NCI-H1694 (cell line): ENCODE measurements around the gene NAA15.
"Not testable (repeated sequence)": the region's sequence is repeated elsewhere in the genome, so short reads cannot be mapped to it uniquely, and the experiment has no call there.

ENCODE experiments used
- DNase-seq: peaks from one replicate; lab custom pipeline; 2025; lab: John Stamatoyannopoulos, UW

Gene NAA15

GRCh38 chr4:139299536-139299935, 1.8 kb upstream of the NAA15 start:
- no peak for DNase-seq

GRCh38 chr4:139300431-139301112, 733 bp upstream of the NAA15 start:
- no peak for DNase-seq

GRCh38 chr4:139301821-139302611, 711 bp downstream of the NAA15 start, which contains the start of gene NDUFC1:
TSS of gene NDUFC1 (minus strand) at chr4:139302477. CDS start at chr4:139295798, 6,679 bp downstream.
- peak; percentile 20 for DNase-seq

GRCh38 chr4:139304920-139305319, 3.6 kb downstream of the NAA15 start:
- no peak for DNase-seq

- no peak for DNase-seq
Observed at GRCh38 chr4:139311909-139312308, 10.6 kb downstream of the NAA15 start.

- DNase-seq: no peak
Observed at GRCh38 chr4:139312552-139313332, 11.4 kb downstream of the NAA15 start.

- DNase-seq: not testable (repeated sequence)
Observed at GRCh38 chr4:139313414-139313813, 12.1 kb downstream of the NAA15 start.

- DNase-seq: no peak
Observed at GRCh38 chr4:139314047-139314800, 12.9 kb downstream of the NAA15 start.

GRCh38 chr4:139315221-139315675, 13.9 kb downstream of the NAA15 start:
- no peak for DNase-seq

GRCh38 chr4:139316733-139317132, 15.4 kb downstream of the NAA15 start:
- DNase-seq: no peak

GRCh38 chr4:139317635-139318034, 16.3 kb downstream of the NAA15 start:
- DNase-seq: no peak

- DNase-seq: no peak
Observed at GRCh38 chr4:139319571-139319970, 18.3 kb downstream of the NAA15 start.

GRCh38 chr4:139322070-139322469, 20.8 kb downstream of the NAA15 start:
- DNase-seq: not testable (repeated sequence)

- not testable (repeated sequence) for DNase-seq
Observed at GRCh38 chr4:139322541-139322940, 21.2 kb downstream of the NAA15 start.

- no peak for DNase-seq
Observed at GRCh38 chr4:139324620-139325019, 23.3 kb downstream of the NAA15 start.

- DNase-seq: no peak
Observed at GRCh38 chr4:139329665-139330200, 28.4 kb downstream of the NAA15 start.

- no peak for DNase-seq
Observed at GRCh38 chr4:139330283-139330682, 29.0 kb downstream of the NAA15 start.

- DNase-seq: no peak
Observed at GRCh38 chr4:139331185-139331584, 29.9 kb downstream of the NAA15 start.

GRCh38 chr4:139333046-139333445, 31.7 kb downstream of the NAA15 start:
- DNase-seq: no peak

- no peak for DNase-seq
Observed at GRCh38 chr4:139337612-139338011, 36.3 kb downstream of the NAA15 start.

- DNase-seq: no peak
Observed at GRCh38 chr4:139361301-139361700, 60.0 kb downstream of the NAA15 start.
